ENCODE results near the gene KRT6A. TPM values are rescaled to one million over a fixed set of nuclear protein-coding genes. Genes with fewer than 3 reads are reported as not detected.

Gene KRT6A
- total and polyA plus RNA-seq, 10 of the 15 experiments (the other 5 are each of a cell fraction or from before 2014, with no cell fraction given), result 0.96 TPM; not detected in 9

DNA sequence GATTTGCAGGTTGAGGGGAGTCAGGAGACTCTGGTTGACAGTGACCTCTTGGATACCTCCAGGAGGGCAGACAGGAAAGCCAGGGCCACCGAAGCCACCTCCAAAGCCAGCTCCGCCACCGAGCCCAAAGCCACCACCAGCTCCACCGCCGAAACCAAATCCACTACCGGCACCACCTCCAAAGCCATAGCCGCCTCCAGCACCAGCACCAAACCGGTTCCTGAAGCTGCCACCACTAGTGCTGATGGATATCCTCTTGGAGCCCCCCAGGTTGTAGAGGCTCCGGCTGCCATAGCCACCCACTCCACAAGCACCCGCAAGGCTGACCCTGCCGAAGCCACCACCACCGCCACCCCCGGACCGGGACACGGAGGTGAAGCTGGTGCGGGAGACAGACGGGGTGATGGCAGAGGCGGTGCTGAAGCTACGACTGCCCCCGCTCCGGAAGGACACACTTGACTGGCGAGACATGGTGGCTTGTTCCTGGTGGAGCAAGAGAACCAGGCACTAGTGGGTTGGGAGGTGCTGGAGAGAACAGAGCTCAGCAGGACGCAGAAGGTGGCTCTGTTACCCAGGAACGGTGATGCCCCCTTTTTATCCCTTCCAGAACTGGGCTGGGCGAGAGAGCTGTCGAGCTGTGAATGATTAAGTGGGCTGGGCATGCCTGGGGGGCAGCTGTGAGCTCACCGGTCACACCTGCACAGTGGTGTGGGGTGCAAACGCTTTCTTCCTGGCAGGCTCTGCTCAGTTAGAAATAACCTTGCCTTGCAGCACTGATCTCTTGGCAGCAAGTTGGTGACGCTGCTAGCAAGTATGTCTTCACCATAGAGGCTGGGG, 27.0 kb upstream of the KRT6A start, which contains the start of gene KRT5 (continued):
- TF ChIP-seq, protein P1, sequence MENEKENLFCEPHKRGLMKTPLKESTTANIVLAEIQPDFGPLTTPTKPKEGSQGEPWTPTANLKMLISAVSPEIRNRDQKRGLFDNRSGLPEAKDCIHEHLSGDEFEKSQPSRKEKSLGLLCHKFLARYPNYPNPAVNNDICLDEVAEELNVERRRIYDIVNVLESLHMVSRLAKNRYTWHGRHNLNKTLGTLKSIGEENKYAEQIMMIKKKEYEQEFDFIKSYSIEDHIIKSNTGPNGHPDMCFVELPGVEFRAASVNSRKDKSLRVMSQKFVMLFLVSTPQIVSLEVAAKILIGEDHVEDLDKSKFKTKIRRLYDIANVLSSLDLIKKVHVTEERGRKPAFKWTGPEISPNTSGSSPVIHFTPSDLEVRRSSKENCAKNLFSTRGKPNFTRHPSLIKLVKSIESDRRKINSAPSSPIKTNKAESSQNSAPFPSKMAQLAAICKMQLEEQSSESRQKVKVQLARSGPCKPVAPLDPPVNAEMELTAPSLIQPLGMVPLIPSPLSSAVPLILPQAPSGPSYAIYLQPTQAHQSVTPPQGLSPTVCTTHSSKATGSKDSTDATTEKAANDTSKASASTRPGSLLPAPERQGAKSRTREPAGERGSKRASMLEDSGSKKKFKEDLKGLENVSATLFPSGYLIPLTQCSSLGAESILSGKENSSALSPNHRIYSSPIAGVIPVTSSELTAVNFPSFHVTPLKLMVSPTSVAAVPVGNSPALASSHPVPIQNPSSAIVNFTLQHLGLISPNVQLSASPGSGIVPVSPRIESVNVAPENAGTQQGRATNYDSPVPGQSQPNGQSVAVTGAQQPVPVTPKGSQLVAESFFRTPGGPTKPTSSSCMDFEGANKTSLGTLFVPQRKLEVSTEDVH (IDR thresholded peaks at IDR 0.05; ENCODE audit: low read depth, partially characterized antibody), result no peak
- TF ChIP-seq TCF7 (IDR thresholded peaks at IDR 0.05; ENCODE audit: borderline replicate concordance) (no peak), SP1 (IDR thresholded peaks at IDR 0.05; ENCODE audit: low read depth, low read length) (no peak), YBX1 (IDR thresholded peaks at IDR 0.05) (no peak)

DNA sequence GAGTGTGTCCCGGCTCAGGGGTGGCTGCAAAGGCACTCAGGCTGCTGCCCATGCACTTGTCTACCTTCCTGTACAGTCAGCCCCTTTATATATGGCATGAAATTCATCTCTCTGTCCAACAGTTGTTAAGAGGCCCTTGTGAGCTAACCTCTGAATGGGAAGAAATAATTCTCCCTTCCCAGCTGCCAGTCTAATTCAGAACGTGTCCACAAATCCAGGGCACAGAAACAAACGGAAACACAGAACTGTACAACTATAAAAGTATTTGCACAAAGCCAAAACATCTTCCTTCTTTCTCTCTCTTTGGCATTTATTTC, 26.3 kb upstream of the KRT6A start:
- ChIA-PET RAD21 (ENCODE audit: unreplicated experiment) (no interaction called here), POLR2A (no interaction called here), SMC1A (ENCODE audit: uncharacterized antibody, unreplicated experiment) (no interaction called here), CTCF (no interaction called here)
- no peaks in the 10 kb centered on the region for H3K4me1 ChIP-seq (ENCODE audit: control insufficient read depth, insufficient read depth, low read length)
- H4K20me1 ChIP-seq (ENCODE audit: control insufficient read depth, insufficient read depth), result no peaks in the 10 kb centered on the region
- no peak for TF ChIP-seq POLR2AphosphoS5 (IDR thresholded peaks at IDR 0.05; ENCODE audit: low read length)
- no peak for TF ChIP-seq ZNF24 (IDR thresholded peaks at IDR 0.05)
- no peak for TF ChIP-seq MTA2 (IDR thresholded peaks at IDR 0.05; ENCODE audit: low read depth)
- TF ChIP-seq, protein P2, sequence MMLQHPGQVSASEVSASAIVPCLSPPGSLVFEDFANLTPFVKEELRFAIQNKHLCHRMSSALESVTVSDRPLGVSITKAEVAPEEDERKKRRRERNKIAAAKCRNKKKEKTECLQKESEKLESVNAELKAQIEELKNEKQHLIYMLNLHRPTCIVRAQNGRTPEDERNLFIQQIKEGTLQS (IDR thresholded peaks at IDR 0.05; ENCODE audit: borderline replicate concordance, extremely low read depth, low read depth, low read length), result no peak
- H3K27me3 ChIP-seq (replicated peaks in 1 of 2; ENCODE audit: control insufficient read depth in 2 of 2, insufficient read depth in 2 of 2, low read length in 1 of 2), result peaks cover 0 to 7% of the 10 kb centered on the region in 2 experiments; a peak in 3 of 4 replicates
- no peak for FAIRE-seq
- H3K4me3 ChIP-seq, result no peak overlapping the region
- 0% methylated on average over 3 of the region's 3 CpGs for WGBS (ENCODE audit: insufficient coverage, insufficient replicate concordance, low lambda C conversion rate, missing lambda C conversion rate)
- no peak overlapping the region for H3K27ac ChIP-seq (ENCODE audit: control insufficient read depth, insufficient read depth)
- no peak overlapping the region for H3K4me2 ChIP-seq (ENCODE audit: control insufficient read depth, insufficient read depth)
- DNase-seq (ENCODE audit: low read depth, low spot score), result no peak
- H3K9ac ChIP-seq (ENCODE audit: control insufficient read depth, insufficient read depth, low read length), result no peak overlapping the region
- BruUV-seq (replicated peaks), result no TSS peak
- H3K79me2 ChIP-seq (ENCODE audit: control insufficient read depth, insufficient read depth, low read length), result no peaks in the 10 kb centered on the region
- intact Hi-C loops (cut with micrococcal nuclease; ENCODE audit: unreplicated experiment), result no loop called here
- in situ Hi-C loops (cut with MboI), result no loop called here
- H3K9me3 ChIP-seq (replicated peaks; ENCODE audit: control insufficient read depth, insufficient read depth, low read length), result no peaks in the 10 kb centered on the region
- no peak overlapping the region for H2AFZ ChIP-seq (ENCODE audit: control insufficient read depth, low read depth, low read length)
- H3K36me3 ChIP-seq (ENCODE audit: control insufficient read depth in 2 of 2, insufficient read depth in 2 of 2, low read length in 1 of 2), result no peaks in the 10 kb centered on the region
- no peak for ATAC-seq

Data from GM12878 (cell line).